WERI-Rb-1 (cell line): Measurements from ENCODE around the gene ABL1.

ENCODE experiments used
- DNase-seq: peaks from one replicate; pipeline ENCODE4 v3.0.0-alpha.2; 2020
- H3K27ac ChIP-seq: fragments of 250-450 bp; sonication (Bioruptor Pico); 2 replicates; pipeline ENCODE4 v1.5.1; 2020; ENCODE audit warnings: mild to moderate bottlenecking, moderate library complexity
- H3K27me3 ChIP-seq: fragments of 250-450 bp; sonication (Bioruptor Pico); 2 replicates; pipeline ENCODE4 v1.5.1; 2021; ENCODE audit warnings: mild to moderate bottlenecking, low read depth, moderate library complexity; ENCODE audit not compliant: insufficient read depth, severe bottlenecking
- H3K36me3 ChIP-seq: fragments of 250-450 bp; sonication (Bioruptor Pico); 2 replicates; pipeline ENCODE4 v1.5.1; 2020; ENCODE audit warnings: mild to moderate bottlenecking, moderate library complexity
- H3K4me3 ChIP-seq: 2 replicates; pipeline ENCODE4 v1.5.1; 2011; ENCODE audit warnings: low read depth, mild to moderate bottlenecking, control low read depth, low read length
- H3K9me3 ChIP-seq: fragments of 250-450 bp; sonication (Bioruptor Pico); 2 replicates; pipeline ENCODE4 v1.5.1; 2021; ENCODE audit warnings: mild to moderate bottlenecking, moderate library complexity; ENCODE audit not compliant: severe bottlenecking
- CTCF ChIP-seq: IDR thresholded peaks from 2 replicates; pipeline ENCODE4 v1.5.1; 2011; ENCODE audit warnings: low read depth, mild to moderate bottlenecking, control low read depth, inconsistent platforms, low read length

The ABL1 gene

GRCh38 chr9:130873966-130874365 is 38.9 kb downstream of the ABL1 start:
- TF ChIP-seq CTCF, result no peak
- no peaks in the 10 kb centered on the region for H3K27me3 ChIP-seq
- DNase-seq, result no peak
- peaks cover 98% of the 10 kb centered on the region for H3K36me3 ChIP-seq
- no peak overlapping the region for H3K27ac ChIP-seq
- H3K9me3 ChIP-seq, result no peaks in the 10 kb centered on the region
- no peak overlapping the region for H3K4me3 ChIP-seq

GRCh38 chr9:130874783-130875182 is 39.7 kb downstream of the ABL1 start:
- no peak for DNase-seq
- Histone ChIP-seq H3K27me3 (no peaks in the 10 kb centered on the region), H3K9me3 (no peaks in the 10 kb centered on the region), H3K27ac (no peak overlapping the region), H3K4me3 (no peak overlapping the region), H3K36me3 (peaks cover 98% of the 10 kb centered on the region)
- TF ChIP-seq CTCF, result no peak

- Histone ChIP-seq H3K4me3 (no peak overlapping the region), H3K27ac (no peak overlapping the region), H3K9me3 (no peaks in the 10 kb centered on the region), H3K27me3 (no peaks in the 10 kb centered on the region), H3K36me3 (peaks cover 98% of the 10 kb centered on the region)
- no peak for DNase-seq
- TF ChIP-seq CTCF, result no peak
Observed at GRCh38 chr9:130877300-130877699, 42.2 kb downstream of the ABL1 start.

GRCh38 chr9:130878295-130878694 is 43.2 kb downstream of the ABL1 start:
- Histone ChIP-seq H3K27me3 (no peaks in the 10 kb centered on the region), H3K9me3 (no peaks in the 10 kb centered on the region), H3K36me3 (peaks cover 98% of the 10 kb centered on the region), H3K27ac (no peak overlapping the region), H3K4me3 (no peak overlapping the region)
- no peak for DNase-seq
- no peak for TF ChIP-seq CTCF

- H3K27me3 ChIP-seq, result no peaks in the 10 kb centered on the region
- no peak for TF ChIP-seq CTCF
- DNase-seq, result no peak
- no peak overlapping the region for H3K27ac ChIP-seq
- peaks cover 98% of the 10 kb centered on the region for H3K36me3 ChIP-seq
- H3K4me3 ChIP-seq, result no peak overlapping the region
- no peaks in the 10 kb centered on the region for H3K9me3 ChIP-seq
Observed at GRCh38 chr9:130879863-130880411, 44.9 kb downstream of the ABL1 start.

GRCh38 chr9:130880599-130881220 is 45.7 kb downstream of the ABL1 start:
- no peaks in the 10 kb centered on the region for H3K9me3 ChIP-seq
- no peak overlapping the region for H3K4me3 ChIP-seq
- H3K27me3 ChIP-seq, result no peaks in the 10 kb centered on the region
- H3K36me3 ChIP-seq, result peaks cover 98% of the 10 kb centered on the region
- no peak for TF ChIP-seq CTCF
- H3K27ac ChIP-seq, result no peak overlapping the region
- DNase-seq, result no peak
